ENCODE data around the gene GPC5.

- TF ChIP-seq CEBPB (IDR thresholded peaks at IDR 0.05), result no peak
- no peak for TF ChIP-seq REST (IDR thresholded peaks at IDR 0.05; ENCODE audit: low read depth)
- TF ChIP-seq CREB1 (IDR thresholded peaks at IDR 0.05; ENCODE audit: low read depth), result no peak
- TF ChIP-seq EP300 (IDR thresholded peaks at IDR 0.05; ENCODE audit: borderline replicate concordance), result no peak
- no peak for TF ChIP-seq MAX (IDR thresholded peaks at IDR 0.05)
- TF ChIP-seq TAF1 (IDR thresholded peaks at IDR 0.05; ENCODE audit: low read depth), result no peak
- TF ChIP-seq ZBTB7A (IDR thresholded peaks at IDR 0.05; ENCODE audit: low read depth), result no peak
- TF ChIP-seq TCF12 (IDR thresholded peaks at IDR 0.05; ENCODE audit: low read depth), result no peak
- no peak for TF ChIP-seq RAD21 (IDR thresholded peaks at IDR 0.05; ENCODE audit: low read depth)
- TF ChIP-seq NFIC (IDR thresholded peaks at IDR 0.05), result no peak
- no peak for TF ChIP-seq TEAD4 (IDR thresholded peaks at IDR 0.05)
- no peak for TF ChIP-seq YY1 (IDR thresholded peaks at IDR 0.05; ENCODE audit: low read depth)
- no peak for TF ChIP-seq FOXM1 (IDR thresholded peaks at IDR 0.05; ENCODE audit: borderline replicate concordance, low read depth)
- TF ChIP-seq EGR1 (IDR thresholded peaks at IDR 0.05), result no peak
Observed at GRCh38 chr13:91459485-91459884, 61.1 kb downstream of the GPC5 start.
